ENCODE results near the gene ARPC1A. TPM values are rescaled to one million over a fixed set of nuclear protein-coding genes. Genes with fewer than 3 reads are reported as not detected.

The ARPC1A gene
- total RNA-seq, 2 donors from 2014 or later = 62.3 to 69.8 TPM

DNA sequence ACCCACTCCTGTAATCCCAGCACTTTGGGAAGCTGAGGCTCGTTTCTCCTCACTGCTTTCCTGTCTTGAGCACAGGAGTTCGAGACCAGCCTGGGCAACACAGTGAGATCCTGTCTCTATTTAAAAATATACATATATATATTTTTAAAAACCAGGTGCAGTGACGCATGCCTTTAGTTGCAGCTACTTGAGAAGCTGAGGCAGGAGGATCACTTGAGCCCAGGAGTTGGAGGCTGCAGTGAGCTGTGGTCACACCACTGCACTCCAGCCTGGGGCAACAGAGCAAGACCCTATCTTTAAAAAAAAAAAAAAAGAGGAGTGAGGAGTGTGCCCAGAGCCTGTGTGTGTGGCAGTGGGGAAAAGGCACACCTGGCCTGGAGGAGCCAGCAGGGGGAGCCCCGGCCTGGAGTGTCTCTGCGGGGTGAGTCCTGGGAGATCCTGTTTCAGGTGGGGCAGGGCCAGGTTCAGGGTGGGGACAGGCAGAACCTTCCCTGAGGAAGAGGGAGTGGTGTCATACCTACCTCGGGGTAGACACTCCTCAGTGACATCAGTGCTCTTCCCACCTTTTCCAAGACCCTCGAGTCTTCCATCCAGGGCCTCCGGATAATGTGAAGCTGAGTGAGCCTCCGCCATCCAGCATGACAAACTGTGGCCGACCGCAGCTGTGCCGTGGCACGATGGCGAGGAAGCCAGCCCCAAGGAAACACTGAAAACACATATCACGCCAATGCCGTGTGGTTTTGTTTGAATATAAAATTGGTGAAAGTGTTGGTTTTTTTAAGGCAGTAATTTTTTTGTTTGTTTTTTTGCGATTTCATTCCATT lies 39.8 kb downstream of the ARPC1A start:
- H3K4me1 Mint-ChIP-seq (ENCODE audit: low read depth) = peaks cover 4% of the 10 kb centered on the region
- peak; percentile 63 to 67 for ATAC-seq (replicated peaks in 1 of 2)
- no peak overlapping the region for H3K27ac Mint-ChIP-seq
- H3K9me3 Mint-ChIP-seq = no peaks in the 10 kb centered on the region
- H3K36me3 Mint-ChIP-seq (ENCODE audit: insufficient read depth in 2 of 2) = peaks cover 2 to 14% of the 10 kb centered on the region in 2 donors
- H3K27me3 Mint-ChIP-seq (ENCODE audit: low read depth) = no peaks in the 10 kb centered on the region
- DNase-seq = peak; percentile 54 to 60
- H3K4me3 Mint-ChIP-seq = no peak overlapping the region

DNA sequence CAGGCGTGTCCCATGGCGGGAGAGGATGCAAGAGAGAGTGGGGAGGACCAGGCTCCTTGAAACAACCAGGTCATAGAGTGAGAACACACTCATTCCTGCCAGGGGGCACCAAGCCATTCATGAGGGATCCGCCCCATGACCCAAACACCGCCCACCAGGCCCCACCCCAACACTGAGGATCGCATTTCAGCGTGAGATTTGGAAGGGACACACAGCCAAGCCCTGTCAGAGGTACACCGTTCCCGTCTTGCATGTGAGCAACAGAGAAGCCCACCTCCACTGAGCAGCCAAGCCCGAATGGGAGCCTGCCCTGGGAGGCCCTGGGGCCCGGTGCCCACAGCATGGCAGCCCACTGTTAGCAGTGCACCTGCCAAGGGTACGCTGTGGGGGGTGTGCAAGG lies 40.9 kb downstream of the ARPC1A start:
- Mint-ChIP-seq H3K4me1 (ENCODE audit: low read depth) (peaks cover 4% of the 10 kb centered on the region), H3K27ac (no peak overlapping the region), H3K27me3 (ENCODE audit: low read depth) (no peaks in the 10 kb centered on the region)

DNA sequence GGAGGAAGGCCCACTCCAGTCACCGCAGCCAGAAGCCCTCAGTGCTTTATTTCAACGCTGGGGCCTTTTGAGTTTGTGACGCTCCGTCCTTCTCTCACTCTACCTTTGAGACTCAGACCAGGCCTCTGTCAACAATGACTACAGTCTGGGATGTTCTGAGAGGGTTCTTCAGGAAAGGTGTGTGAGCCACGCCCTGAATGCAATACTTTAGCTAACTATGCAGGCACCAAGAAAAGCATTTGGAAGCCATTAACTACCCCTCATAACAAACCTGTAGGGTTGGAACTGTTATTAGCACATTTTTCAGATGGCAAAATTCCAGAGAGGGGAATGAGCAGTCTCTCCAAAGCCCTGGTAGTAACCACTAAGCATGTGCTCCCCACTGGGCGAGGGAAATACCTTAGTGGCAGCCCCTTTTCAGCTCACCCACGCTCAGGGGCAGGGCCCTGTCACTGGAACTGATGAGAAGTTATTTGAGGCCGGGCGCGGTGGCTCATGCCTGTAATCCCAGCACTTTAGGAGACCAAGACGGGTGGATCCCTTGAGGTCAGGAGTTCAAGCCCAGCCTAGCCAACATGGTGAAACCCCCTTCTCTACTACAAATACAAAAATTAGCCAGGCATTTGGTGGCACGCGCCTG lies 43.2 kb downstream of the ARPC1A start:
- H3K27me3 Mint-ChIP-seq (ENCODE audit: low read depth) = no peaks in the 10 kb centered on the region
- no peak for ATAC-seq (replicated peaks in 1 of 2)
- no peak overlapping the region for H3K4me3 Mint-ChIP-seq
- peaks cover 0 to 10% of the 10 kb centered on the region in 2 donors for H3K36me3 Mint-ChIP-seq (ENCODE audit: insufficient read depth in 2 of 2)
- no peaks in the 10 kb centered on the region for H3K9me3 Mint-ChIP-seq
- no peak overlapping the region for H3K27ac Mint-ChIP-seq
- DNase-seq = no peak
- H3K4me1 Mint-ChIP-seq (ENCODE audit: low read depth) = peaks cover 12% of the 10 kb centered on the region

More for the DNA sequence above, 40.9 kb downstream of the ARPC1A start:
- Mint-ChIP-seq H3K9me3 (no peaks in the 10 kb centered on the region), H3K36me3 (ENCODE audit: insufficient read depth in 2 of 2) (peaks cover 0 to 14% of the 10 kb centered on the region in 2 donors), H3K4me3 (no peak overlapping the region)
- no peak for DNase-seq
- no peak for ATAC-seq (replicated peaks in 1 of 2)

DNA sequence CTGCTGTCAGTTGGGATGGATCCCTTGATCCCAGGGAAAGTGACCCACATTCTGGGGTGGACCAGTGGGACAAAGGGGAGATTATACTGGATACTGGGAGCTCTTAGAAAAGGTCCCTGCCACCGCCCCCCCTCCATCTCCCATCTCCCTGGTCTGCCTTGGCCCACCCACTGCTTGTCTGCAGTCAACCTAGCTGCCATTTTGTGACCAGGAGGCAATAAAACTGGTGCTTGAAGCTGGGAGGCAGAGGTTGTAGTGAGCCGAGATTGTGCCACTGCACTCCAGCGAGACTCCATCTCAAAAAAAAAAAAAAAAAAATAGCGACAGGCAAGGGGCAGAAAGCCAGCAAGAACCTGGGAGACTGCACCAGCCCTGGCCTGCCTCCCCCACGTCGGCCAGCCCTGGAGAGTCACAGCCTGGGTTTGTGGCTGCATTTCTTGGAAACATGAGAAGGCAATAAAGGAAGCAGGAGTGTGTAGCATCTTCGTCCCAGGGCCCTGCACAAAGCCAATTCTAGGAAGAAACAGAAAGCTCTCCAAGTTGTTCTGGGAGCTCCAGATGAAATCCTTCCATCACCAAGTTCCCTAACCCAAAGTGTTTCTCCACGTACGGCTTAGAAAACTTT lies 44.2 kb downstream of the ARPC1A start:
- ATAC-seq (replicated peaks in 1 of 2) = no peak
- Mint-ChIP-seq H3K27ac (peak overlapping the region; percentile 42), H3K9me3 (no peaks in the 10 kb centered on the region), H3K36me3 (ENCODE audit: insufficient read depth in 2 of 2) (peaks cover 0 to 6% of the 10 kb centered on the region in 2 donors), H3K27me3 (ENCODE audit: low read depth) (no peaks in the 10 kb centered on the region), H3K4me1 (ENCODE audit: low read depth) (peaks cover 12% of the 10 kb centered on the region), H3K4me3 (no peak overlapping the region)
- no peak for DNase-seq

DNA sequence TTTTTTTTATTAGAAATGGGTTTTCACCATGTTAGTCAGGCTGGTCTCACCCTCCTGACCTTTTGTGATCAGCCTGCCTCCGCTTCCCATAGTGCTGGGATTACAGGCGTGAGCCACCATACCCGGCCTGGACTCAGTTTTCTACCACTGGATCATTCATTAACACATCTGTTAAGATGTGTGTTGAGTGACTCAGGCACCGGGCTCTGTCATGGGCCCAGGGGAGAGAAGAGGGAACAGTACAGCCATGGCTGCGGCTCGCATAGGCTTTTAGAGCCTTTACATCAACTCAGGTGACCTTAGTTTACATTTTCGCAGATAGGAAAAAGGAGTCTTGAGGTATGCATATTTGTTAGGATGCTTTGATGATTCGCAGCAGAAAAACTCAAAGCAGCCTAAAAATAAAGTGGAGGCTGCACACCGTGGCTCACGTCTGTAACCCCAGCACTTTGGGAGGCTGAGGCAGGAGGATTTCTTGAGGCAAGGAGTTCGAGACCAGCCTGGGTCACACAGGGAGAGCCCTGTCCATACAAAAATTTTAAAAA lies 45.8 kb downstream of the ARPC1A start:
- Mint-ChIP-seq H3K9me3 (no peaks in the 10 kb centered on the region), H3K4me3 (no peak overlapping the region), H3K27me3 (ENCODE audit: low read depth) (no peaks in the 10 kb centered on the region), H3K4me1 (ENCODE audit: low read depth) (peaks cover 18% of the 10 kb centered on the region), H3K27ac (no peak overlapping the region), H3K36me3 (ENCODE audit: insufficient read depth in 2 of 2) (no peaks in the 10 kb centered on the region)
- no peak for ATAC-seq (replicated peaks in 1 of 2)
- DNase-seq = no peak

DNA sequence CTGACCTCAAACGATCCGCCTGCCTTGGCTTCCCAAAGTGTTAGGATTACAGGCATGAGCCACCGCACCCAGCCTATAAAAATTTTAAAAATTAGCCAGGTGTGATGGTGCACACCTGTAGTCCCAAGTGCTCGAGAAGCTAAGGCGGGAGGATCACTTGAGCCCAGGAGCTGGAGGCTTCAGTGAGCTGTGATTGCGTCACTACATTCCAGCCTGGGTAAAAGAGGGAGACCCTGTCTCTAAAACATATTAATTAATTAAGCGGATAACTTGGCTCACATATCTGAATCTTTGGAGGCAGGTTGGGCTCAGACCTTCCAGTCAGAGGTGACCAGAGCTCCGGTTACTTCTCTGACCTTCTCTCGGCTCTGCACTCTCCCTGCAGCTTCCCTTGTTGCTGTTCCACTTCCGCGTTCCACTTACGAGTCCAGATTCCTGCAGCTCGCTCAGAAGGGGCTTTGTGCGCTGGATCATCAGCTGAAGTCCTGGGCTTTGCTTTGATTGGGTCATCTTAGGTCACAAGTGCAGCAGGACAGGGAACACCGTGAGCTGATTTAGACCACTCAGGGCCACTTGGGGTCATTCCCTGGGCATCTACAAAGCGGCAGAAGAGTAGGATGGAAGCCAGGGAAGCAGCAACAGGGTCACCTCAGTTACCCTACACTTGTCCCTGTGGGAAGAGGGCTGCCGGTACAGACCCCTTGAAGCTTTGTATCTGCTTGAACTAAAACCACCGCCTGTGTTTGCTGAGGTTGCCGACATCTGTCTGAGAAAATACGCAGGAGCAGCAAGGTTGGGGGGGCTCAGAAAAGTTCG lies 46.8 kb downstream of the ARPC1A start:
- peaks cover 0 to 3% of the 10 kb centered on the region in 2 donors for H3K36me3 Mint-ChIP-seq (ENCODE audit: insufficient read depth in 2 of 2)
- no peaks in the 10 kb centered on the region for H3K9me3 Mint-ChIP-seq
- ATAC-seq (replicated peaks in 1 of 2) = no peak
- peak overlapping the region; percentile 32 for H3K27ac Mint-ChIP-seq
- peaks cover 28% of the 10 kb centered on the region for H3K4me1 Mint-ChIP-seq (ENCODE audit: low read depth)
- no peak for DNase-seq
- H3K4me3 Mint-ChIP-seq = peak overlapping the region; percentile 86 to 87
- H3K27me3 Mint-ChIP-seq (ENCODE audit: low read depth) = no peaks in the 10 kb centered on the region

DNA sequence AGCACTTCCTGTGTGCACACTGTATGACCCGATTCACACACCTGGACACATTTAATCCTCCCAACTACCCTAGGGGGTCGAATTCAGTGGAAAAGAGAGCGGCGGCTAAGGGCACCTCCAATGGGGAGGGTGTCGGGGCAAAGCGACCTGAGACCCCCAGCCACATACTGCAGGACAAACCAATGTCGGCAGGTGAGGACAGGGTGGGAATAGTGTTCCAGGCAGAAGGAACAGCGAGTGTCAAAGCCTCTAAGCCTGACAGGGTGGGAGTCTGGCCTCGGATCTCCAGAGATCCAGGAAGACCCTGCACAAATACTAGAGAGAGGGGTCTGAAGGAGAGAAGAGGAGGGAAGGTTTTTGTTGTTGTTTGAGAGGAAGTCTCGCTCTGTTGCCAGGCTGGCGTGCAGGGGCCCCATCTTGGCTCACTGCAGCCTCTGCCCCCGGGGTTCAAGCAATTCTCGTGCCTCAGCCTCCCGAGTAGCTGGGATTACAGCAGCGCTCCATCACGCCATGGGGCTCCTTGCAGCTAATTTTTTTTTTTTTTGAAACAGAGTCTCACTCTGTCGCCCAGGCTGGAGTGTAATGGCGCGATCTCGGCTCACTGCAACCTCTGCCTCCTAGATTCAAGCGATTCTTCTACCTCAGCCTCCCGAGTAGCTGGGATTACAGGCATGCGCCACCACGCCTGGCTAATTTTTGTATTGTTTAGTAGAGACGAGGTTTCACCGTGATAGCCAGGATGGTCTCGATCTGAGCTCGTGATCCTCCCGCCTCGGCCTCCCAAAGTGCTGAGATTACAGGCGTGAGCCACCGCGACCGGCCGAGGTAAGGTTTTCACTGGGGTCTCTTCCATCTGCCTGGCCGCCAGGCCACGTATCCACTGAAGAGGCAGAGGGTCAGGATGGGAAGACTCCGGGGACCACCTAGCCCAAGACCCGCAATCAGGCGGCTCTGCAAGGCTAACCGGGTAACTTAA lies 47.7 kb downstream of the ARPC1A start:
- ATAC-seq (replicated peaks in 1 of 2) (no peak), DNase-seq (no peak)
- H3K4me3 Mint-ChIP-seq = peak overlapping the region; percentile 86 to 87
- peaks cover 36% of the 10 kb centered on the region for H3K4me1 Mint-ChIP-seq (ENCODE audit: low read depth)
- peaks cover 0 to 9% of the 10 kb centered on the region in 2 donors for H3K36me3 Mint-ChIP-seq (ENCODE audit: insufficient read depth in 2 of 2)
- H3K27ac Mint-ChIP-seq = peak overlapping the region; percentile 77
- no peaks in the 10 kb centered on the region for H3K27me3 Mint-ChIP-seq (ENCODE audit: low read depth)
- no peaks in the 10 kb centered on the region for H3K9me3 Mint-ChIP-seq

DNA sequence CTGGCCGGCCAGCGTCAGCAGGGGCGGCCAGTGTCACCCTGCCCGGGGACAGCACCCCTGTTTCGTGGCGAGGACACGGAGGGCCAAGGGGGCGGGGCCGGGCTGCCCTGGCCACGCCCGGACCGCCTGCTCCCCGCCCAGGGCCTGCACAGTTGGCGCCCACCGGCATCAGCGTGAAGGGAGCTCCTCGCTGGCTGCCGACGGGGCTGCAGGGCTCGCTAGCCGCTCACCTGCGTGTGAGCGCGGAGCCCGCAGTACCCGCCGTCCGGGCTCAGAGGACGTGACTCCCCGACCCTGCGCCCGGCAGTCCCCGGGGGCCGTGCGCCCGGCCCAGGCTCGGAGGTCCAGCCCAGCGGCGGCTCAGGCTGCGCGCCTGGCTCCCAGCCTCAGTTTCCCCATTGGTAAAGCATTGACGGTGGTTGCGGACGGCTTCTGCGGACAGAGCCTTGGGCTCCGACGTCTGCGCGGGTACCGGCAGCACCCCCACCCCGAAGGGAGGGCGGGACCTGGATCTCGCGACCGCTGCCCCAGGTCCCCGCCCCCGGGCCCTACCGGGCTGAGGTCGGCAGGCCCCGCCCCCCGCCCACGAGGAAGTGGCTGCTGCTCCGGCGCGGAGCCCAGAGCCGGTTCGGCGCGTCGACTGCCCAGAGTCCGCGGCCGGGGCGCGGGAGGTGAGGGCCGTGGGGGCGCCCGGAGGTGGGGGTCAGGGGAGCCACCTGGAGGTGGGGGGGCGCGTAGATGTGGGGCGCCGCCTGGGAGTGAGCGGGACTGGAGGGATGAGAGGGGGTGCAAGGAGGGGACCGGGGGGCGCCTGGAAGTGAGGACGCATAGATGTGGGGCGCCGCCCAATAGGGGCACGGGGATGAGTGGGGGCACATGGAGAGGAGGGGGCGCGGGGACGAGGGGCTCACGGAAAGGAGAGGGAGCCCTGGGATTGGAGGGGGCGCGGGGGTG lies 48.7 kb downstream of the ARPC1A start, which contains the start of gene ARPC1B:
ARPC1B (plus strand) TSS at position 620 of the 954 bp plus-strand sequence. CDS start 10,985 bp downstream, outside the sequence.
- DNase-seq = peak; percentile 85 to 88
- Mint-ChIP-seq H3K4me1 (ENCODE audit: low read depth) (peaks cover 43% of the 10 kb centered on the region), H3K9me3 (no peaks in the 10 kb centered on the region), H3K36me3 (ENCODE audit: insufficient read depth in 2 of 2) (peaks cover 3 to 9% of the 10 kb centered on the region in 2 donors), H3K27me3 (ENCODE audit: low read depth) (no peaks in the 10 kb centered on the region), H3K4me3 (peak within 1 kb of the TSS; percentile 86 to 87), H3K27ac (peak within 1 kb of the TSS; percentile 77)
- ATAC-seq (replicated peaks in 1 of 2) = peak; percentile 77 to 80

DNA sequence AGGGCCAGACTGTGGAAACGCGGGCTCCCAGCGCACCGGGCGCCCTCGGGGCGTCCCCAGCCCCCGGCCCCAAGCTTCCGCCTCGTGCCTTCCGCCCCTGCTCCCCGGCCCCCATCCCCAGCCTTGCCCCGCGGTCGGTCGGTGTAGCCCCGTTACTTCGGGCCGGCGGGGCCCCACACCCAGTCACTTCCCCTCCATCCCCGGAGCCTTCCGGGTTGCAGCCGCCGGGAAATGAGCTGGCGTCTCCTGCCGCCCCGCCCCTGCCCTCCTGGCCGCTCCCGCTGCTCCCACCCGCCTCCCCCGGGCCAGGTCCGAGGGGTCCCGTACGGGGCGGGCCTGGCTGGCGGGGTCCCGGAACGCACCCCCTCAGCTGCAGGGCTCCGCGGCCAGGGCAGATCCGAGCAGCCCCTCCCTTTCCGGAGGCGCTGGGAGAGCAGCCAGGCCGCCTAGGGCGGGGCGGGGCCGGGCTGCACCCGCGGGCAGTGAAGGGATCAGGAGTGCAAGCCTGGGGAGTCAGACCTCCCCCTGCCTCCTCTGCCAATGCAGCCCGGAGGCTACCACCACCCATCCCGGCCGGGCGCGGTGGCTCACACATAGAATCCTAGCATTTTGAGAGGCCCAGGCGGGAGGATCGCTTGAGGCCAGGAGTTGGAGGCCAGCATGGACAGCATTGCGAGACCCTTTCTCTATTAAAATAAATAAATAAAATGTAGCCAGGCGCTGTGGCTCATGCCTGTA lies 49.5 kb downstream of the ARPC1A start:
- Mint-ChIP-seq H3K27me3 (ENCODE audit: low read depth) (no peaks in the 10 kb centered on the region), H3K4me1 (ENCODE audit: low read depth) (peaks cover 47% of the 10 kb centered on the region), H3K27ac (no peak overlapping the region), H3K9me3 (no peaks in the 10 kb centered on the region), H3K36me3 (ENCODE audit: insufficient read depth in 2 of 2) (peaks cover 3 to 9% of the 10 kb centered on the region in 2 donors), H3K4me3 (peak overlapping the region; percentile 76 to 86)
- peak; percentile 82 to 83 for DNase-seq
- peak; percentile 64 to 65 for ATAC-seq (replicated peaks in 1 of 2)

DNA sequence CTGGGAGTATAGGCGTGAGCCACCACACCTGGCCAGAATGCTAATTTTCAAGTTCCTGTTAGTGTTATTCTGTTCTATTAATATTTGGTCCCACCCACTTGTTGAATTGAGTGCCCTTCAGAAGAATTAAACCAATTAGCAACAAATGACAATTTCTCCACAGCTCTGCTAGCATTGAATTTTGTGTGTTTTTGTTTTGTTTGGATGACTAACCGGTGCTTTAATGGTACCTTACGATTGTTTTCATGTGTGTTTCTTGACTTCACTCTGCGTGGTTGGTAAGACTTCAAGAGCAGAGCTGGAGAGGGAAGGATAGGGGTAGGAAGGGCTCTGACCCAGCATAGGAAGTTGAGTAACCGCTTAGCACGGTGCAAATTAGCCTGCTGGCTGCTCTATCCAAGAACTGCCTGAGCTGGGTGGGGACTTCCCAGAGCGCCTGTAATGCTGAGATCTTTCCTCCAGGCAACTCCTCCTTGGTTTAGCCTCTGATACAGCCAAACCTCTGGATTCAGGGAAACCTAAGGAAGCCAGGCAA lies 53.4 kb downstream of the ARPC1A start:
- H3K4me1 Mint-ChIP-seq (ENCODE audit: low read depth) = peaks cover 66% of the 10 kb centered on the region
- no peaks in the 10 kb centered on the region for H3K9me3 Mint-ChIP-seq
- peaks cover 3 to 20% of the 10 kb centered on the region in 2 donors for H3K36me3 Mint-ChIP-seq (ENCODE audit: insufficient read depth in 2 of 2)
- H3K27ac Mint-ChIP-seq = peak overlapping the region; percentile 67
- peak; percentile 47 to 49 for DNase-seq
- peak in 1 of 2 donors; percentile 18 for ATAC-seq (replicated peaks in 1 of 2)
- H3K27me3 Mint-ChIP-seq (ENCODE audit: low read depth) = no peaks in the 10 kb centered on the region
- H3K4me3 Mint-ChIP-seq = peak overlapping the region; percentile 67 to 81

Measured in activated T-cell treated with anti-CD3 and anti-CD28 coated beads, Interleukin-2, amount 50 U/mL, for 72 hours (primary cell).